B cell (primary cell): Measurements from ENCODE around the gene ARRB1. TPM values are rescaled to one million over a fixed set of nuclear protein-coding genes. Genes with fewer than 3 reads are reported as not detected.

Source experiments
- ATAC-seq: fragments of 200-7000 bp; cut with Tn5 transposase; one replicate; pipeline ENCODE4 v1.10.0; 2021; ENCODE audit warnings: low read depth, mild to moderate bottlenecking, moderate number of reproducible peaks, moderate library complexity
- CTCF ChIA-PET: fragments of 350-600 bp; sonication (Branson Sonifier 250); formaldehyde crosslinking; loops from one replicate; lab custom pipeline; 2021; ENCODE audit warnings: antibody characterized with exemption, inconsistent platforms; lab: Charles Lee
- POLR2A ChIA-PET: fragments of 350-600 bp; sonication (Branson Sonifier 250); formaldehyde crosslinking; loops from one replicate; lab custom pipeline; 2021; ENCODE audit warnings: antibody characterized with exemption; lab: Charles Lee
- DNase-seq: peaks from one replicate; pipeline ENCODE4 v3.0.0; 2013
- H2AFZ ChIP-seq: 2 replicates; pipeline ENCODE4 v1.6.1; 2012; ENCODE audit warnings: mild to moderate bottlenecking, low read depth, low read length; ENCODE audit not compliant: insufficient read depth, poor library complexity, severe bottlenecking
- H3K27ac ChIP-seq, 2 donors: 1 replicate in 1 of 2; 2 replicates in 1 of 2; pipeline ENCODE4 v1.5.1; 2012 to 2013; ENCODE audit warnings: low read length in 2 of 2, mild to moderate bottlenecking in 2 of 2, moderate library complexity in 1 of 2
- H3K27me3 ChIP-seq, 4 experiments: fragments of 200-600 bp in 1 of 4; sonication (generic) in 1 of 4; replicated peaks in 1 of 4; 1 replicate in 2 of 4; 2 replicates in 2 of 4; pipeline versions ENCODE4 v1.6.1 to v1.7.0; 2013 to 2016; ENCODE audit warnings: low read length in 3 of 4, mild to moderate bottlenecking in 2 of 4, mixed read lengths in 1 of 4, moderate library complexity in 1 of 4; ENCODE audit not compliant: insufficient read depth in 4 of 4, control insufficient read depth in 3 of 4; ENCODE audit errors: control extremely low read depth in 1 of 4
- H3K36me3 ChIP-seq, 2 experiments: replicated peaks in 1 of 2; 1 replicate in 1 of 2; 2 replicates in 1 of 2; pipeline versions ENCODE4 v1.6.1 to v1.7.1; 2013; ENCODE audit warnings: low read length in 1 of 2; ENCODE audit not compliant: insufficient read depth in 2 of 2, control insufficient read depth in 1 of 2; ENCODE audit errors: control extremely low read depth in 1 of 2, extremely low read depth in 1 of 2
- H3K4me1 ChIP-seq, 2 donors: fragments of 200-600 bp in 1 of 2; sonication (generic) in 1 of 2; 1 replicate in 1 of 2; 2 replicates in 1 of 2; pipeline versions ENCODE4 v1.5.1 to v1.6.1; 2013 to 2017; ENCODE audit warnings: low read length in 2 of 2; ENCODE audit not compliant: control insufficient read depth in 2 of 2, insufficient read depth in 2 of 2
- H3K4me2 ChIP-seq: replicated peaks from 2 replicates; pipeline ENCODE3; 2012; ENCODE audit warnings: mild to moderate bottlenecking, low read depth, low read length; ENCODE audit not compliant: poor library complexity, severe bottlenecking
- H3K4me3 ChIP-seq, 5 experiments: fragments of 200-600 bp in 1 of 5; sonication (generic) in 1 of 5; 1 replicate in 3 of 5; 2 replicates in 2 of 5; pipeline versions ENCODE4 v1.5.1 to v1.7.0; 2011 to 2016; ENCODE audit warnings: low read length in 4 of 5, mild to moderate bottlenecking in 4 of 5, low read depth in 2 of 5, control low read depth in 1 of 5, moderate library complexity in 1 of 5; ENCODE audit not compliant: insufficient read depth in 1 of 5; ENCODE audit errors: control extremely low read depth in 1 of 5, extremely low read depth in 1 of 5
- H3K79me2 ChIP-seq: fragments of 200-600 bp; sonication (generic); one replicate; pipeline ENCODE4 v1.6.0; 2016; ENCODE audit warnings: low read length; ENCODE audit not compliant: control insufficient read depth, insufficient read depth
- H3K9ac ChIP-seq: fragments of 200-600 bp; sonication (generic); 2 replicates; pipeline ENCODE4 v1.6.1; 2017; ENCODE audit warnings: mild to moderate bottlenecking, low read length, moderate library complexity
- H3K9me3 ChIP-seq, 3 donors: one replicate each; pipeline versions ENCODE4 v1.6.1 to v1.7.1; 2013; ENCODE audit warnings: low read length in 2 of 3; ENCODE audit not compliant: control insufficient read depth in 2 of 3, insufficient read depth in 1 of 3; ENCODE audit errors: control extremely low read depth in 1 of 3
- H4K20me1 ChIP-seq: 2 replicates; pipeline ENCODE4 v1.6.0; 2012; ENCODE audit warnings: mild to moderate bottlenecking, low read length; ENCODE audit not compliant: insufficient read depth, control insufficient read depth, poor library complexity, severe bottlenecking
- H3K27ac Mint-ChIP-seq: one replicate; pipeline ENCODE4 v1.8.0; 2021; ENCODE audit warnings: mixed read lengths
- H3K27me3 Mint-ChIP-seq: one replicate; pipeline ENCODE4 v1.8.0; 2021; ENCODE audit warnings: mixed read lengths
- H3K4me1 Mint-ChIP-seq: one replicate; pipeline ENCODE4 v1.8.0; 2021; ENCODE audit warnings: mixed read lengths
- H3K4me3 Mint-ChIP-seq: one replicate; pipeline ENCODE4 v1.8.0; 2021; ENCODE audit warnings: mixed read lengths
- H3K9me3 Mint-ChIP-seq: one replicate; pipeline ENCODE4 v1.8.0; 2022; ENCODE audit warnings: mixed read lengths; ENCODE audit not compliant: insufficient read depth
- EZH2 ChIP-seq: IDR thresholded peaks from 2 replicates; pipeline ENCODE4 v1.6.1; 2012; ENCODE audit warnings: borderline replicate concordance, low read depth, mild to moderate bottlenecking, moderate library complexity, low read length; ENCODE audit not compliant: insufficient read depth, poor library complexity, severe bottlenecking
- WGBS: methylation state at CpG from one replicate; pipeline ENCODE4 v1.1.5; 2013; ENCODE audit warnings: missing lambda C conversion rate; ENCODE audit not compliant: insufficient coverage; 5-methylcytosine and 5-hydroxymethylcytosine counted together
- intact Hi-C: fragments of 100-400 bp; cut with micrococcal nuclease; formaldehyde crosslinking; loops from one replicate; pipeline ENCODE4 v1.10.0; 2022
- polyA plus RNA-seq: library from polyadenylated mRNA; depleted of rRNA; stranded (reverse); fragments of >200 nt; gene quantifications from 2 replicates; pipeline ENCODE4 v1.2.3, GENCODE V29; 2012
- total RNA-seq, 2 donors: library from RNA; stranded (reverse); fragments of 120-200 nt in 1 of 2; gene quantifications; 1 replicate in 1 of 2; 2 replicates in 1 of 2; pipeline versions ENCODE4 v1.2.3 to v1.2.4, GENCODE V29; 2013 to 2022
- TF ChIP-seq, protein P1 (sequence below): fragments of 200-600 bp; IDR thresholded peaks from one replicate; pipeline ENCODE4 v1.8.0; 2022; ENCODE audit warnings: antibody characterized with exemption, mild to moderate bottlenecking

Gene ARRB1
- total and polyA plus RNA-seq, 2 donors (not counting 1 experiment from before 2014, with no cell fraction given), result 1.0 to 1.9 TPM

DNA sequence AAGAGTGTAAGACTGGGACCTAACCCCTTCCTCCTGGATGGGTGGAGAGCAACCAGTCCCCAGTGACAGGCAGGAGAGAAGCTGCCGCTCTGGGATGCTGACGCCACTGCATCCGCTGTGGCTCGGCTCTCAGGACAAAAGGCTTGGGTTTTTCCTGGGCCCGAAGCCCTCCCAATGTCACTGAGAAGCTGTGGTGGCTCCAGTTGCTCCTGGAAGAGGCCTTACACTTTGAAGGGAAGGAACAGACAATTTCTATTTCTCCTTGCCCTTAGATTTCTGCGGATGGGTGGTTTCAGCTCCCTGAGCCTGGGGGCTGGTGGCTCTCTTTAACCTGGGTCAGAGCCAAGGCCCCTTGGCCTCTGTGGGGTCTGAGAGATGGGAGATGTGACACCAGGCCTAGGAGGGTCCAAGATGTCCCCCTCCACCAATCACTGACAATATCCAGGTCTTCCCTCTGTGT, 89.5 kb downstream of the ARRB1 start:
- Histone ChIP-seq H3K9ac (no peak overlapping the region), H3K36me3 (no peaks in the 10 kb centered on the region), H3K9me3 (peaks cover 0 to 2% (median 0%) of the 10 kb centered on the region in 3 donors), H2AFZ (no peak overlapping the region), H3K79me2 (no peaks in the 10 kb centered on the region), H3K27me3 (peaks cover 0 to 10% (median 0%) of the 10 kb centered on the region in 4 experiments), H4K20me1 (no peaks in the 10 kb centered on the region), H3K4me2 (peak overlapping the region; percentile 46), H3K27ac (no peak overlapping the region), H3K4me3 (no peak overlapping the region), H3K4me1 (peaks cover 33 to 58% of the 10 kb centered on the region in 2 donors)
- no peak for DNase-seq
- ChIA-PET CTCF (interaction anchor here (1.3 to 2.8 kb wide), 3 partner anchors 9 to 13 kb away, joined by 5 to 12 read pairs (median 6); no protein-coding TSS in a partner anchor), POLR2A (no interaction called here)
- H3K4me3 Mint-ChIP-seq, result no peak overlapping the region
- no peak for ATAC-seq
- H3K9me3 Mint-ChIP-seq, result no peaks in the 10 kb centered on the region
- peaks cover 40% of the 10 kb centered on the region for H3K4me1 Mint-ChIP-seq
- peaks cover 14% of the 10 kb centered on the region for H3K27me3 Mint-ChIP-seq
- TF ChIP-seq, protein P1, sequence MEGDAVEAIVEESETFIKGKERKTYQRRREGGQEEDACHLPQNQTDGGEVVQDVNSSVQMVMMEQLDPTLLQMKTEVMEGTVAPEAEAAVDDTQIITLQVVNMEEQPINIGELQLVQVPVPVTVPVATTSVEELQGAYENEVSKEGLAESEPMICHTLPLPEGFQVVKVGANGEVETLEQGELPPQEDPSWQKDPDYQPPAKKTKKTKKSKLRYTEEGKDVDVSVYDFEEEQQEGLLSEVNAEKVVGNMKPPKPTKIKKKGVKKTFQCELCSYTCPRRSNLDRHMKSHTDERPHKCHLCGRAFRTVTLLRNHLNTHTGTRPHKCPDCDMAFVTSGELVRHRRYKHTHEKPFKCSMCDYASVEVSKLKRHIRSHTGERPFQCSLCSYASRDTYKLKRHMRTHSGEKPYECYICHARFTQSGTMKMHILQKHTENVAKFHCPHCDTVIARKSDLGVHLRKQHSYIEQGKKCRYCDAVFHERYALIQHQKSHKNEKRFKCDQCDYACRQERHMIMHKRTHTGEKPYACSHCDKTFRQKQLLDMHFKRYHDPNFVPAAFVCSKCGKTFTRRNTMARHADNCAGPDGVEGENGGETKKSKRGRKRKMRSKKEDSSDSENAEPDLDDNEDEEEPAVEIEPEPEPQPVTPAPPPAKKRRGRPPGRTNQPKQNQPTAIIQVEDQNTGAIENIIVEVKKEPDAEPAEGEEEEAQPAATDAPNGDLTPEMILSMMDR, result no peak
- TF ChIP-seq EZH2, result no peak
- intact Hi-C loops, result no loop called here
- WGBS, result 100% methylated on average over 5 of the region's 6 CpGs
- no peak overlapping the region for H3K27ac Mint-ChIP-seq

DNA sequence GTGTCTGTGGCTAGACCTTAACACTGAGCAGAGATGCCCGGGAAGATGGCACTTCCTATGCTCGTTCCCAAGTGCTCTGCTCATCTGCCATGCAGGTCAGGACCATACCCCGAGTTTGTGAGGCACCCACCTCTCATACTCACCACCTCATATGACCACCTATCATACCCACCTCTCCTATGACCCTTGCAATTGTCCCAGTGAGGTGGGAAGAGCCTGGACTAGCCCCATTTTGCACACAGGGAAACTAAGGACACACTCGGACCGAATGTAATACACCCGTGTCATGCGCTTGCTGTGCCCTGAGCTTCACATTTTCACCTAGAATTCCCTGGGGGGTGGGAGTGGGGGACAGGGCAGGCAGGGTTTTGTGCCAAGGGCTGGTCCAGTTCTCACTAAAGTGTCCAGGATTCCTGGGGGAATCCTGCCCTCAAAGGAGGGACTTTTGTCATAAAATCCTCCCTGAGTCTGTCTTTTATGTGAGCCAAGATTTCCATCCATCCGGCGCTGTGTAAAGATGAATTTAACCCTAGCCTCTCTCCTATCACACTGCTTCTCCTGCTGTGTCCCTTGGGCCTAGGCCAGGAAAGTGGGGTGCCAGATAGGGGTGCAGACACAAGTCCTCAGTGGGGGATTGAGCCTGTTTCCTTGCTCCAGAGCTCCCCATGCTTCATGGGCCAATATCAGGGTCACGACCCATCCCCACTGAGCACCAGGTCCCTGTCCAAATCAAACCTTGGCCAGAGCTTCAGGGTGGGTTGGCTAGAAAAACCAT, 90.9 kb downstream of the ARRB1 start:
- peaks cover 0 to 10% (median 0%) of the 10 kb centered on the region in 4 experiments for H3K27me3 ChIP-seq
- no peak overlapping the region for H3K9ac ChIP-seq
- H3K27me3 Mint-ChIP-seq, result peaks cover 17% of the 10 kb centered on the region
- H3K4me1 Mint-ChIP-seq, result peaks cover 33% of the 10 kb centered on the region
- H3K27ac ChIP-seq, result peak overlapping the region in 1 of 2 donors; percentile 21
- WGBS, result 70% methylated on average over 6 of the region's 10 CpGs
- peak overlapping the region; percentile 46 for H3K4me2 ChIP-seq
- H3K9me3 ChIP-seq, result no peaks in the 10 kb centered on the region
- H2AFZ ChIP-seq, result peak overlapping the region; percentile 16
- H3K4me3 ChIP-seq, result no peak overlapping the region
- ATAC-seq (no peak), DNase-seq (no peak)
- H3K4me3 Mint-ChIP-seq, result no peak overlapping the region
- intact Hi-C loops, result no loop called here
- peaks cover 33 to 50% of the 10 kb centered on the region in 2 donors for H3K4me1 ChIP-seq
- no peaks in the 10 kb centered on the region for H4K20me1 ChIP-seq
- no peaks in the 10 kb centered on the region for H3K36me3 ChIP-seq
- no peak overlapping the region for H3K27ac Mint-ChIP-seq
- TF ChIP-seq, protein P1, result no peak
- TF ChIP-seq EZH2, result no peak
- ChIA-PET POLR2A (no interaction called here), CTCF (interaction anchor here (1.6 to 2.8 kb wide), 2 partner anchors 9 to 10 kb away, joined by 9 to 12 read pairs; no protein-coding TSS in a partner anchor)
- H3K9me3 Mint-ChIP-seq, result no peaks in the 10 kb centered on the region
- no peaks in the 10 kb centered on the region for H3K79me2 ChIP-seq
